Left ventricle myocardium inferior (tissue), 1 donor: Measurements from ENCODE around the gene ASPHD2. TPM values are rescaled to one million over a fixed set of nuclear protein-coding genes. Genes with fewer than 3 reads are reported as not detected.

Experiments
- DNase-seq: peaks from one replicate; pipeline ENCODE4 v3.0.0-alpha.2; 2020
- H3K27ac ChIP-seq: fragments of 200-600 bp; replicated peaks from 2 replicates; pipeline ENCODE4 v1.8.0; 2021
- H3K27me3 ChIP-seq: fragments of 200-600 bp; 2 replicates; pipeline ENCODE4 v1.8.0; 2021; ENCODE audit warnings: low read depth
- H3K36me3 ChIP-seq: fragments of 200-600 bp; 2 replicates; pipeline ENCODE4 v1.8.0; 2021
- H3K4me1 ChIP-seq: fragments of 200-600 bp; 2 replicates; pipeline ENCODE4 v1.8.0; 2021
- H3K4me3 ChIP-seq: fragments of 200-600 bp; 2 replicates; pipeline ENCODE4 v1.8.0; 2021; ENCODE audit warnings: mild to moderate bottlenecking, moderate library complexity
- H3K9me3 ChIP-seq: fragments of 200-600 bp; replicated peaks from 2 replicates; pipeline ENCODE4 v1.8.0; 2021
- intact Hi-C: fragments of 100-400 bp; cut with micrococcal nuclease; formaldehyde crosslinking; loops from one replicate; pipeline ENCODE4 v1.11.0; 2022
- total RNA-seq: library from RNA; stranded (reverse); fragmentation: NEBNext Ultra II Directional; extraction: Animal tissue kit (Norgen Biotek cat#: 25700); gene quantifications from one replicate; pipeline ENCODE4 v1.2.1, GENCODE V29; 2021
- TF ChIP-seq, protein P1 (sequence below): fragments of 200-600 bp; IDR thresholded peaks from 2 replicates; pipeline ENCODE4 v1.8.0; 2021; ENCODE audit warnings: antibody characterized with exemption, mild to moderate bottlenecking, borderline replicate concordance
- donor health status: DM: no; HTN: yes; CAD: no; lungs with severe emphysema.

The ASPHD2 gene
- total RNA-seq, 1 donor from 2014 or later, result 0.11 TPM

DNA sequence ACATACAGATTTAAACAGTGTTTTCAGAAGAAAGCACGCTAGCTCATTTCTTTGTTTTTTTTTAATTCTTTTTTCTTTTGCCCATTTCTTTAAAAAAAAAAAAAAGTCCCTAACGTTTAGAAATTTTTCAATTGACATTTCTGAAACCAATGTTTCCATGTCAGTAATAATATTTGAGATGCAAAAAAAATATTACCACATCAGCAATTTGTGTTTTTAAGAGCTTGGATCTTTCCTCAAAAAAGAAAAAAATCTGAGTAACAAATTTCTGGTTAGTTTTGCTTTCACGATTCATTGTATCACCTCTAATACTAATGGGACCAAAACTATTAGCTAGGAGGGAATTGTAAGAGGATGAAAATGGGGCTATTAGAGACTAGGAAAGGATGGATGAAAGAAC lies 39.9 kb upstream of the ASPHD2 start:
- H3K27me3 ChIP-seq, result peaks cover 73% of the 10 kb centered on the region
- TF ChIP-seq, protein P1, sequence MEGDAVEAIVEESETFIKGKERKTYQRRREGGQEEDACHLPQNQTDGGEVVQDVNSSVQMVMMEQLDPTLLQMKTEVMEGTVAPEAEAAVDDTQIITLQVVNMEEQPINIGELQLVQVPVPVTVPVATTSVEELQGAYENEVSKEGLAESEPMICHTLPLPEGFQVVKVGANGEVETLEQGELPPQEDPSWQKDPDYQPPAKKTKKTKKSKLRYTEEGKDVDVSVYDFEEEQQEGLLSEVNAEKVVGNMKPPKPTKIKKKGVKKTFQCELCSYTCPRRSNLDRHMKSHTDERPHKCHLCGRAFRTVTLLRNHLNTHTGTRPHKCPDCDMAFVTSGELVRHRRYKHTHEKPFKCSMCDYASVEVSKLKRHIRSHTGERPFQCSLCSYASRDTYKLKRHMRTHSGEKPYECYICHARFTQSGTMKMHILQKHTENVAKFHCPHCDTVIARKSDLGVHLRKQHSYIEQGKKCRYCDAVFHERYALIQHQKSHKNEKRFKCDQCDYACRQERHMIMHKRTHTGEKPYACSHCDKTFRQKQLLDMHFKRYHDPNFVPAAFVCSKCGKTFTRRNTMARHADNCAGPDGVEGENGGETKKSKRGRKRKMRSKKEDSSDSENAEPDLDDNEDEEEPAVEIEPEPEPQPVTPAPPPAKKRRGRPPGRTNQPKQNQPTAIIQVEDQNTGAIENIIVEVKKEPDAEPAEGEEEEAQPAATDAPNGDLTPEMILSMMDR, result no peak
- DNase-seq, result no peak
- no peaks in the 10 kb centered on the region for H3K9me3 ChIP-seq
- no peaks in the 10 kb centered on the region for H3K36me3 ChIP-seq
- H3K4me1 ChIP-seq, result no peaks in the 10 kb centered on the region
- H3K27ac ChIP-seq, result no peak overlapping the region
- no peak overlapping the region for H3K4me3 ChIP-seq
- intact Hi-C loops, result no loop called here

DNA sequence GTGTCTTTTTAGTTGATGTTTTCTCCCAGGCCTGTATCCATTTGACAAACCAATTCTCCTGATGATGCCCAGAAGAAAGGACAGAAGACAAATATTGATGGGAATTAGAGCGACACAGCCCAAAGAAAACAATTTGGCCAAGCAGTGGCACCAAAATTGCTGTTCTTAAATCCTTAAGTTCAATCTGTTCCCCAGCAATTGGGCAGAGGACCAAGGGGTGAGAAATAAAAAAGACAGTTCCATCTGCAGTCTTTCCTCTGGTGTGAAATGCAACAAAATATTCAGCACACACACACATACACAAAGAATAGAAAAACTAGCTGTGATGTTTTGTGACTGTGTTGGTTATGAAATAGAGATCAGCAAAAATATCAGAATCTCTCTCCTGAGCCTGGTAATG lies 38.0 kb upstream of the ASPHD2 start:
- no peaks in the 10 kb centered on the region for H3K36me3 ChIP-seq
- TF ChIP-seq, protein P1, result no peak
- no peak for DNase-seq
- H3K4me1 ChIP-seq, result no peaks in the 10 kb centered on the region
- H3K4me3 ChIP-seq, result no peak overlapping the region
- no peaks in the 10 kb centered on the region for H3K9me3 ChIP-seq
- no peak overlapping the region for H3K27ac ChIP-seq
- peaks cover 67% of the 10 kb centered on the region for H3K27me3 ChIP-seq
- intact Hi-C loops, result no loop called here

DNA sequence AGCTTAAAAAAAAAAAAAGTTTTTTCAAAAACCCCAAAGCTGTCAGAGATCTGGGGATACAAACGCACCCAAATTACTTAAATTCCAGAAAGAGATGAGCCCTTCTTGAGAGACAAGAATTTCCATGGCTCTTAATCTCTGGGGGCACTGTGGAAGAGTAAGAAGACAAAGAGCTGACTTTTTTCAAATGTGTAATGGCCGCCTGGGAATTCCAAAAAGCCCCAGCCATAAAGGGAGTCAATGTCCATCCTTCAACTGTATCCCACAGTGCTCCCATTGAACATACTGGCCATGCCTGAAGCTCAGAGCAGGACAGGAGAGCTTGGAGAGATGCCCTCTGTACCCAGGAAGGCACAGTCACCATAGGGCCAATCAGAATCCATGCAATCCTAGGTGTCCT lies 37.4 kb upstream of the ASPHD2 start:
- Histone ChIP-seq H3K27me3 (peaks cover 63% of the 10 kb centered on the region), H3K9me3 (no peaks in the 10 kb centered on the region), H3K27ac (no peak overlapping the region), H3K4me3 (no peak overlapping the region), H3K36me3 (no peaks in the 10 kb centered on the region), H3K4me1 (no peaks in the 10 kb centered on the region)
- TF ChIP-seq, protein P1, result no peak
- DNase-seq, result no peak
- intact Hi-C loops, result no loop called here

DNA sequence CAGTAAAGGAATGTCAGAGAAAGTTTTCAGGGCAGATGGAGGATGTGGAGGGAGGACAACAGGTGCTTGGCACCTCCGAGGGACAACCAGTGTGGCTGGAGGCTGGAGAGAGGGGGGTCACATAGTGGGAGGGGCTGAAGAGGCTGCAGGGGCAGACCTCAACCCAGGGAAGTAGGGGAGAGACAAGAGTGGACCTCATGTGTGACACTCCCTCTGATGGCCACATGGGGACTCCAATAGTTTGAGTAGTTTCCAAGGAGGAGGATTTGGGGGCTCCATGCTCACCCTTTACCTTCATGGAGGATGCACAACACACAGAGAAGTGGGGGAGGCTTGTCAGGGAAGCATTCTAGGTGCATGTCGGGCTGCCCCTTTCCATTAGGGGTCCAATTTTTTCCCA lies 35.1 kb upstream of the ASPHD2 start:
- H3K4me3 ChIP-seq, result no peak overlapping the region
- H3K27me3 ChIP-seq, result peaks cover 44% of the 10 kb centered on the region
- intact Hi-C loops, result no loop called here
- H3K4me1 ChIP-seq, result no peaks in the 10 kb centered on the region
- no peak overlapping the region for H3K27ac ChIP-seq
- TF ChIP-seq, protein P1, result no peak
- no peaks in the 10 kb centered on the region for H3K36me3 ChIP-seq
- H3K9me3 ChIP-seq, result no peaks in the 10 kb centered on the region
- no peak for DNase-seq

DNA sequence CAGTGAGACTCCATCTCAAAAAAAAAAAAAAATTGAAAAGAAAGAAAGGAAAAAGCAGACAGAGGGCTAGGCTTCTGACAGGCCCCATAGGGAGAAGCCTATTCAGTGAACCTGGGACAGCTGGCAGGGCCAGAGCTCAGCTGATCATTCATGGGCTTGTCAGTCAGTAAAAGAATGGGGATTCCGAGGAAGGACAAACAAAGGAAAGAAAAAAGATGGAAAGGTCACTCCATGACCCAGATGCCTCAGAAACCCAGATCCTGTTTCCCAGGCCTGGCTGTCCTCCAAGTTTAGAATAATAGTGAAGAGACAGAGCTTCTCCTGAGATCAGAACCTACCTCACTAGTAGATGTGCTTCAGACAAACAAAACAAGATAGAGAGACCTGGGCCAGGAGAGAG lies 34.3 kb upstream of the ASPHD2 start:
- H3K27me3 ChIP-seq, result peaks cover 39% of the 10 kb centered on the region
- no peak for DNase-seq
- H3K9me3 ChIP-seq, result no peaks in the 10 kb centered on the region
- intact Hi-C loops, result no loop called here
- H3K27ac ChIP-seq, result no peak overlapping the region
- no peaks in the 10 kb centered on the region for H3K36me3 ChIP-seq
- H3K4me3 ChIP-seq, result no peak overlapping the region
- TF ChIP-seq, protein P1, result no peak
- no peaks in the 10 kb centered on the region for H3K4me1 ChIP-seq

DNA sequence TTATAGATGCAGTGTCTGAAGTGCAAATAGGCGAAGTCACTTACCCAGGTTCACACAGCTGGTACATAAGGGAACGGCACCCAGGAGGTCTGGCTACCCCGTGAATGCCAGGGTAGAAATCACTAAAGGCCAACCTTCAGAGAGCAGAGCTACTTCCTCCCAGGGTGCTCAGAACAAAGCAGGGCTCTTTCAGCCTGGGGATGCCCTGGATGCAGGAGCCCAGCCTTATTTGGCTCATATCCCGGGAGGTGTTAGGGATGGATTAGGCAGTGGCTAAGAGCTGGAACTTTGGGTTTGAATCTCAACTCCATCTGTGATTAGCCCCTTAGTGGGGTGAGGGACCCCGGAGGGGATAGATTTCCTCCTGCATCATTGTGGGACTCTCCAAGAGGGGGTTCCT lies 33.1 kb upstream of the ASPHD2 start:
- Histone ChIP-seq H3K36me3 (no peaks in the 10 kb centered on the region), H3K4me3 (no peak overlapping the region), H3K4me1 (no peaks in the 10 kb centered on the region), H3K27me3 (peaks cover 39% of the 10 kb centered on the region), H3K27ac (no peak overlapping the region), H3K9me3 (no peaks in the 10 kb centered on the region)
- DNase-seq, result no peak
- intact Hi-C loops, result no loop called here
- TF ChIP-seq, protein P1, result no peak
